Glomerular visceral epithelial cell (primary cell): ENCODE data around the gene AGAP1.

ENCODE experiments used
- DNase-seq: peaks from one replicate; pipeline ENCODE4 v3.0.0-alpha.2; 2016; ENCODE audit errors: extremely low spot score

AGAP1 gene

DNA sequence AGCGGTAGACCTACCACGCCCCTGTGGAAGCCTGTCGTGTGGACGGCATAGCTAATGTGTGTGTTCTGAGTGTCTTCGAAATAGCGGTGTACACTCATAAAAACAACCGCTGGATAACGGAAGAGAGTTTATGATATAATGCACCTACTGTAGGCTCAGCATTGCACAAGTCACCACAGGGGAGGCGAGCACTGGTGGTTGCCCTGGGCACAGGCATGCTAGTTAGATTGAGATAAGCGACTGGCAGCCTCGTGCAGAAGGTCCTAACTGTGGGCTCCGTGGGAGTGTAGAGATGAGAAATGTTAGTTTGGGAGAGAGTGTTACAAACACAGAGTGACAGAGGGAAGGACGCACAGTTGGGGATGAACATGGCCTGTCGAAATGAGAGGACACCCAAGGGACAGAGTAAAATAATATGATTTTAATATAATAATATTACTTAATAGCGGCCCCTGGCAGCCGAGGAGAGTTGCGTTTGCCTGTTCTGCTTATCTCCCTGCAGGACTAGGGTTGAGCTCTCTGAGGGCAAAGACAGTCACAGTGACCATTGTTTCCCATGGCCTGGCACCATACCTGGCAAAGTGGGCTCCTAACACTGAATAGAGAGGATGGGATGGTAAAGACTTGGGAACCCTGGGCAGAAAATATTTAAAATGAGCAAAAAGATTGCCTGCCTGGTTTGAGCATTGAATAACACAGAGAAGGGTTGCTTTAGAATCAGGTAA is 470.2 kb downstream of the AGAP1 start:
- DNase-seq, result no peak

DNA sequence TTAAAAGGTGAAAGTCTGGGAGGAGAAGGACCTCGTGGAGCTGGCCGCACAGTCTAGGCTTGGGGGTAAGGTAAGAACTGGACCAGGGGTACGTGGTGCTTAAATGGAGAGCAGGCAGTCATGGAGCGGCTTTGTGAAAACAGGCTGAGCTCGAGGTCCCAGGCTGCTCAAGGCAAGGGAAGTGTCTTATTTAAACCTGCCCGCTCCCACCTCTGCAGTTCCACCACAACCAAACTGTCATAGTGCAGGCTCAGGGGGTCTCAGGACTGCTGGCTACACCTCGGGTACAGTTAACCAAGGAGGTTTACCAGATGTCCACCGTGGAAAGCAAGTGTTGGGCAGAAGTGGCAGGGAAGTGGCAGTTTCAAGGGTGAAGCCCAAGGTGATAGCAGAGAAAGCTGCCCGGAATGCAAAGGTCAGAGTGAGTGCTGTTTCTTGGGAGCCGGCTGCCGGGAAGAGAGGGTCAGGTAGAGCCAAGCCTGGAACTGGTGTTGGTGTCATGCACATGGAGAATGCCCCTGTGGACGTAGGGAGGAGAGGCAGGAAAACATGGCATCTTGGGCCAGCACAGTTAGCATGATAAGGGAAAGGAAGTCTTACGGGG is 471.0 kb downstream of the AGAP1 start:
- no peak for DNase-seq

DNA sequence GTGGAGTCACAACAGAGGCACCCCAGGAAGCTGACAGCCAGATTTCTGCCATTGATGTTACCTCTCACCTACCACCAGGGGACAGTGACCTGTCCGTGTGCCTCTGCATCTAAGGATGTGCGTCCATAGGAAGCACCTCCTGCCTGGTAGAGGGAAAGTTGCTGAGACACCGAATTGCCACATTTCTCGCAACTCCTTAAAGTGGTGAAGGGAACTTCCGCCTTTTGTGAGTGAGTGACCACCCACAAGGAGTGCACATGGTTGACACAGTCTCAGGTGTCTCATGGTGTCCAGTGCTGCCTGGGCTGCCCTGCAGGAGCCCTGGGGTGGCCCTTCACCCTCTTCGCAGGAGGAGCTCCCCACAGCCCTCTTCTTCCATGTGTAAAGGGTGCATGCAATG is 472.6 kb downstream of the AGAP1 start:
- DNase-seq, result no peak

DNA sequence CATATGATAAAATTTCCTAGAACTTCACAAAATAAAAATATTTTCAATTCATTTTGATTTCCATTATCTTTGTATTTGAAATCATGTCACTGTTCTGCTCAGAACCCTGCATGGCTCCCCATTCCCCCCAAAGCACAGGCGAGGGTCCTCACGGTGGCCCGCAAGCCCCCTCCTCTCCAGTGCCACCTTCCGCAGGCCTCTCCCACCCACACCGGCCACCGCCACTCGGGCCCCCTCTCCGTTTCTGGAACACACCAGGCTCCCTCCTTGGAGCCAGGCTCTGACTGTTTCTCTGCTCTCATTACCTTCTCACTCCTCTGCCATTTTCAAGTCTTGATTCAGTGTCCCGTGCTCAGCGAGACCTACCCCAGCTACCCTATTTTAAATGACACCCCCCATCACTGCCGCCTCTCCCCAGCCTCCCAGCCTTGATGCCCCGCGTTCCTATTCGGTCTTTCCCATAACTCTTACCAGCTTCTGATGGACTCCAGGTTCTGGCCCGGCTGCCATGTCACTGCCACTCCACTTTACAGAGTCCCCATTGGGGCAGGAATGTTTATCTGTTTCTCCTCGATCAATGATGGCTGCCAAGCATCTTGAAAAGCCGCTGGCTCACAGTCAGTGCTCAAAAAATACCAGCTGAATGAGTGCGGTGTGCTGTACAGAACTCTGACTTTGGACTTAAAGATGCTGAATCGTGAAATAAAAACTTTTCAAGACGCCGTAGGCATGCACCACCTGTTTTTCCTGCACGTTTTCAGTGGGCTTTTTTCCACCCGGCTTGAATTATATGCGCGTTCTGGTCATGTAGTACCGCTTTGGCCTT is 473.3 kb downstream of the AGAP1 start:
- no peak for DNase-seq

DNA sequence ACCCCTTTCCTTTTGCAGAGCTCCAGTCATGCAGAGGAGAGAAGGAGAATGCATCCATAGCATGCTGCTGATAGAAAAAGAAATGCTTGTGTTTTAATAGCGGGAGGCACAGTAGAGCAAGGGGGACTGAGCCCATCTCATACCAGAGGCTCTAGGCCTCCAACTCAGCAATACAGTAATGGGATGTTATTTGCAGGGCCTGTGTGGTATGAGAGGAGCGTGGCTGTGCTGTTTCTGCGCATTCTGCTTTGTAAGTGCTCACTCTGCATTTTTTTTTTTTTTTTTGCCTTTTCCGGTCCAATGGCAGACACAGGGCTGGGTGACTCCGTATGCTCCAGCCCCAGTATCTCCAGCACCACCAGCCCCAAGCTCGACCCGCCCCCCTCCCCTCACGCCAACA is 474.3 kb downstream of the AGAP1 start:
- no peak for DNase-seq

DNA sequence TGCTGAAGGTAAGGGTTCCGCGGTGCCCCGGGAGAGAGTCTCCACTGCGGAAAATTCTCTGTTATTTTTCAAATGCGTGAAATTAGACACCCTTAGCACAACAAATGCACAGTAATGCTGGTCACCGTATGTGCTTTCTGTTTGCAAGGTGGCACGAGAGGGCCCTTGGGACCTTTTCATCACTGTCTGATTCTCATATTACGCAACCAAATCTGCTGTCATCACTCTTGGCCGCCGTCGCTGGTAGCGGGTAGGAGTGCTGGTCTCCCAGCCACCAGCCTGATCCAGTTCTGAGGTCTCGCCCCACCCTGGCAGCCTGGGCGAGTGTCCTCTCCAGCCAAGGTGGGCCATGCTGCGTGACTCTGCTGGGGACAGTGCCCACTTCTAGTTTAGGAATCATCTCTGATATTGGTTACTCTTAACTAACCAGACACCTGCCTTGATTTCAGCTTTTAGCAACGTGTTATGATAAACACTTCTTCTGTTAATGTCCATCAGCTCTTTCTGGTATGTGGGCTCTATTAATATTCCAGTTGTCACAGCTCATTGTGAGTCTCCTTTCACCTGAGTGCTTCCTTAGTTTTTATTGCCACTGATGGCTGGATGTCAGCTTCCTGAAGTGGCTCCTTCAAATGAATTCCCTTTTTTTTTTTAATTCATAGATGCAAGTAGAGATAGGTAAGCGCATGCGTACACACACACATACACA is 474.9 kb downstream of the AGAP1 start:
- DNase-seq, result no peak

DNA sequence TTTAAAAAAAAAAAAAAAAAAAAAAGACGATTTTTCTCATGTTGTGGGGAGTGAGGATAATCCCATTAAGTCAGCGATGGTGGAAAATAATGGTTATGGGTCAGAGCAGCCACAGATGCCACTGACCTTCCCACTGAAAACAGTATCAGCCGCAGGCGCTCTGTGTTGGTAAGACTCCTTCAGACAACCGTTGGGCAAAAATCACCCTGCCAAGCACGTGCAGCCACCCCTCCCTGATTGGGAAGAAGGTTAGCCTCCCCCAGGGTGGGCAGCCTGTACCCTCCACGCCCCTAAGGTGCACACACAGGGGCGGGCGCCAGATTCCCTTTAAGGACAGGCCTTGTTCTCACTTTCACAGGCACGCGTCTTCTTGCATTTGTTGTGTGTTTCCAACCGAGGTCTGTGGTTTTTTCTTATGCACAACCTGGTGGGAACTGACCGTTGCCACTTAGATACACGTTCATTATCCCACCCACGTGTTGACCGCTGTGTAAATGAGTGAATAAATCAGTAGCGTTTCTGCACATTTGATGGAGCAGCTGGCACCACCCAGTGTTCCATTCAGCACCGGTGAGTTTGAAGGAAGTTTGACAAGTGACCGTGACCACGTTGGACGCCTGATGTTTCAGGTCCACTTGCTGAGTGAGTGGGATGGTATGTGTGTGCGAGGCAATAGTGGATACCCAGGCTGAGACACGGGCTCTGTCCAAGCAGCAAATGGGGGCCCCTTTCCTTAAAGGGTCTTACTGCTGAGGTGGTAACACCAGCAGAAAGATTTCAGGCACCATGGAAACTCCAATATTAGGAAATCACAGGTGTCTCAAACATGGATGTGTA is 476.6 kb downstream of the AGAP1 start:
- DNase-seq, result no peak

DNA sequence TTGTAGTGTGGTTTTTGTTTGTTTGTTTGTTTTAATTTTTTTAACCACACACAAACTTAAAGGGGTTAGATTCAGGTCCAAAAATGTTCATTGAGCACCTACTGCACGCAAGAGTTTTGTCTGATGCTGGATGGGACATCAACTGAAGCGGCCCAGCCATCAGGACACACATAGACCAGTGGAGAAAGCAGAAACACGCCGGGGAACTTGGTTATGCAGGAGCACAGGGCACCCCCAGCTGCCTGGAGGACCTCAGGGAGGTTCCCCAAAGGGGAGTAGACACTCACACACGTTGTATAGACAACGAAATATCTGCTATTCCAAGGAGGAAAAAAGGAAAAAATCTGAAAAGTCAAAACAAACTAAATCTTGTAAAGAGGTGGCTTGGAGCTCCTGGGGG is 482.7 kb downstream of the AGAP1 start:
- DNase-seq, result no peak

DNA sequence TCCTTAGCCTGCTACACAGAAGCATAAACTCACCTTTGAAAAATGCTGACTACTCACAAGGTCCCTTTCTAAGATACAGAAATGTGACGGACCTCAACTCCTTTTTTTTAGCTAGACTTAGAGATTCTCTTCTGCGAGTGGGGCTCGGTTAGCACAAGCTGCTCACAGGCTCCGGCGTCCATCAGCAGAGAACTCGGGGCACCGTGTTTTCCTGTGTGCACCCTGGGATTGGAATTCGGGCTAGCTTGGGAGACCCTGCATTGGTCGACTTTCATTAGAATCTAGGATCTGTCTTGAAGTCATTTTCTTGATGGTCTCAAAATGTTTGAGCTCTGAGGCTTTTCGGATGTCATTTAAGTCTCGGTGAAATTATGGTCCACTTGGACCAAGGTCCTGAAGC is 483.1 kb downstream of the AGAP1 start:
- DNase-seq, result no peak

DNA sequence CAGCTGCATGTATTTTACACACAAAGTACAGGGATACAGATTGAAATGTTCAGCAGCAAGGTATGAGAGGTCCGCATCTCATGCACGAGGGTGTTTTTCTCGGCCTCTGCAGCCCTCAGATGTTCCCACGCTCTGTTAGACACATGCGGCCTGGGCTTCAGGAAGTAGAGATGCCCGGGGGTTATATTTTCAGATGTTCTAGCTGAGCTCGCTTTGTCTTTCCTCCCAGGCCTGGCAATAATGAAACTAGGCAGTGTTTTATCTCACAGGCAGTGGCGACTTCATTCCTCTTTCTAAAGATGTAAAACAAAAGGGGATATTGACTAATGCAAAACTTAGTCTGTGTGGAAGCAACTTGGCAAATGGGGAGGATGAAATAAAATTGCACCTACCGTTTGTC is 483.6 kb downstream of the AGAP1 start:
- DNase-seq, result no peak

DNA sequence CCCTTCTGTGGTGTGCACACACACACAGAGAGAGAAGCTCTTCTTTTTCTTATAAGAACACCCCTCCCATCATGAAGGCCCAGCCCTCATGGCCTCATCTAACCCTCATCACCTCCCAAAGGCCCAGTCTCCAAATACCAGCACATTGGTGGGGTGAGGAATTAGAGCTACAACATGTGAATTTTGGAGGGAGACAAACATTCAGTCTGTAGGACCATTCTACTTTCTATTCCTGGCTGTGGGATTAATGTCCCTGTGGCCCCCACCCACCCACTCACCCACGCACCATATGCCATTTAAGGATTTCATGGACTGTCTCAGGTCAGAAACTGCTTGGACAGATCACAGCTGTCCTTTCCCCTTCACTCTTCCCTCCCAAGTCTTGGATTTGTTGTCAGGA is 484.2 kb downstream of the AGAP1 start:
- DNase-seq, result no peak

DNA sequence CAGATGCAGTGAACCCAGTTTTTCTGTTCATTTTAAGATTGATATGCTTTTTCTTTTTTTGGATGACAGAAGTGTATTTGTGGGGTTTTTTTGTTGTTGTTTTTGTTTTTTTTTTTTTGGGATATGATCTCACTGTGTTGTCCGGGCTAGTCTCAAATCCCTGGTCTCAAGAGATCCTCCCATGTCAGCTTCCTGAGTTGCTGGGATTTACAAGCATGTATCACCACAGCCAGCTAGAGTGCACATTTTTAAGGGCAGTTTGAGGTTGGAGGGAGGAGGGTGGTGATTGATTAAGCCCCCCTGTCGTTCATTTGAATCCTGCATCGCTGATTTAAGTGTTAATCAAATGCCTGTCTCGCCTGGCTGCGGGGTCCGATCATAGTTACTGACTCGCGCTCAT is 485.2 kb downstream of the AGAP1 start:
- DNase-seq, result no peak

DNA sequence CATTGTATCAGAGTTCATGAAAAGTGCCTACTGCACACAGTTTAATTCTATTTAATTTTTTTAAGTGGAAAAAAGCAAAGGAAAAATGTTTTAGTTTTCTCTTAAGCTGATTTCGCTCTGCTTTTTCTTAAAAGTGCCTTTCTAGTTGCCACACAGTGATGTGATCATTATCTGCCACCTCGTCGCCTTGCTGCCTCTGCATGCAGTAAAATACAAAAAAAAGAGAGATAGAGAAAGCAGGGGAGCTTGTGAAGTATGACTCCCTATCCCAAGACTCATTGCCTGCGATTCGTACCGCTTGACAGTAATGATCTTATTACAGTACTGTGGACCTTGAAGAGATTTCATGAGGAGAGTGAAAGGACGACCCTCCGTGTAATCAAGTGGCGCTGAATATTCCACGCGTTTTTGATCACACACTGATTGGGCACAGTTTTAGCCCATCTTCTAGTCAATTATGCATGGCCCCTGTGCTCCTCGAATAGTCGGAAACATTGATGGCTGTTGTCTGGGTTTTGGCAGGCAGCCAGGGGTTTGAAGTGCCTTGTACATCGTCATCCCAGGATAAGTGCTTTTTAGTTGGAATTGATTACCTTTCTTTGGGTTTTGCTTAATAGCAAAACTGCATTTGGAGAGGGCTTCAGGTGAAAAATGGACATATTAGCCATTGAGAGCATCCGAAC is 486.1 kb downstream of the AGAP1 start:
- no peak for DNase-seq

DNA sequence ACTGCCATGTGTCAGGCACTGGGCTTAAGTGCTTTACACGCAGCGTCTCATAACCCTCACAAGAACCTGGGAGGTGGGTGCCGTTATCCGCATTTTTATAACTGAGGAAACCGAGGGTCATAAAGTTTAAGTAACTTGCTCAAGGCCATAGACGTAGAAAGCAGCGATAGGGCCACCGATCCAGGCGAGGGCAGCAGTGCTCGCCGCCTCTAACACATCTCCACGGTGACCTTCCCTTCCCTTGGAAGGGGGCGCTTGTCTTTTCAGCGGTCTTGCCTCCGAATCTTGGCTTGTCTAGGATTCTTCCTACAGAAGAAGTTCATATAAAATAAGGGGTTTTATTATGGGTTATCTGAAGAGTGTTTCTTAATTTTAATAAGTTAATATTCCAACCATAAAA is 487.8 kb downstream of the AGAP1 start:
- peak; percentile 8 for DNase-seq

DNA sequence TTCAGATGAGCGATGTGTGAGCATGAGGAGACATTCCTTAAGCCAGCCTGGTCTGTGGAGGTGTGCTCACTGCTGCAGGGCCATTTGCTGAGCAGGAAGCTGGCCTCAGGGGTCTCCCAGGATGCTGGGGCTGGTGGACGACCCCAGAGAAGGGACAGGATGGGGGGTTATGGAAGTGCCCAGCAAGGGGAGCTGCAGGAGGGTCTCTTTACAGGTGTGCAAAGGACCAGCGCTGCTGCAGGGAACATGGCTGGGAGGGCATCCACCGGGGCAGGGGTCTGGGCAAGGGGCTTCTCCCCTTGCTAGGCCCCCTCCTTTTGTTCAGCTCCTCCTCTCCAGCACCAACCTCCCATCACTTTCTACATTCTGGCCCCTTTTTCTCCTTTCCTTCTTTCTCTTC is 489.2 kb downstream of the AGAP1 start:
- no peak for DNase-seq

DNA sequence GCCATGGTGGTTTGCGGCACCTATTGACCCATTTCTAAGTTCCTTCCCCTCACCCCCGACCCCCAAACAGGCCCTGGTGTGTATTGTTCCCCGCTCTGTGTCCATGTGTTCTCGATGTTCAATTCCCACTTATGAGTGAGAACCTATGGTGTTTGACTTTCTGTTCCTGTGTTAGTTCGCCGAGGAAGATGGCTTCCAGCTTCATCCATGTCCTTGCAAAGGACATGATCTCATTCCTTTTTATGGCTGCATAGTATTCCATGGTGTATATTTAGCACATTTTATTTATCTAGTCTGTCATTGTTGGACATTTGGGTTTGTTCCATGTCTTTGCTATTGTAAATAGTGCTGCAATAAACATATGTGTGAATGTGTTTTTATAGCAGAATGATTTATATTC is 490.7 kb downstream of the AGAP1 start:
- DNase-seq, result no peak

DNA sequence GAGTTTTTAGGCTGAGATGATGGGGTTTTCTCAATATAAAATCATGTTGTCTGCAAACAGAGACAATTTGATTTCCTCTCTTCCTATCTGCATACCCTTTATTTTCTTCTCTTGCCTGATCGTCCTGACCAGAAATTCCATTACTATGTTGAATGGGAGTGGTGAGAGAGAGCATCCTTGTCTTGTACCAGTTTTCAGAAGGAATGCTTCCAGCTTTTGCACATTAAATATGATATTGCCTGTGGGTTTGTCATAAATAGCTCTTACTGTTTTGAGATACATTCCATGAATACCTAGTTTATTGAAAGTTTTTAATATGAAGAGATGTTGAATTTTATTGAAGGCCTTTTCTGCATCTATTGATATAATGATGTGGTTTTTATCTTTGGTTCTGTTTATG is 492.5 kb downstream of the AGAP1 start:
- no peak for DNase-seq

DNA sequence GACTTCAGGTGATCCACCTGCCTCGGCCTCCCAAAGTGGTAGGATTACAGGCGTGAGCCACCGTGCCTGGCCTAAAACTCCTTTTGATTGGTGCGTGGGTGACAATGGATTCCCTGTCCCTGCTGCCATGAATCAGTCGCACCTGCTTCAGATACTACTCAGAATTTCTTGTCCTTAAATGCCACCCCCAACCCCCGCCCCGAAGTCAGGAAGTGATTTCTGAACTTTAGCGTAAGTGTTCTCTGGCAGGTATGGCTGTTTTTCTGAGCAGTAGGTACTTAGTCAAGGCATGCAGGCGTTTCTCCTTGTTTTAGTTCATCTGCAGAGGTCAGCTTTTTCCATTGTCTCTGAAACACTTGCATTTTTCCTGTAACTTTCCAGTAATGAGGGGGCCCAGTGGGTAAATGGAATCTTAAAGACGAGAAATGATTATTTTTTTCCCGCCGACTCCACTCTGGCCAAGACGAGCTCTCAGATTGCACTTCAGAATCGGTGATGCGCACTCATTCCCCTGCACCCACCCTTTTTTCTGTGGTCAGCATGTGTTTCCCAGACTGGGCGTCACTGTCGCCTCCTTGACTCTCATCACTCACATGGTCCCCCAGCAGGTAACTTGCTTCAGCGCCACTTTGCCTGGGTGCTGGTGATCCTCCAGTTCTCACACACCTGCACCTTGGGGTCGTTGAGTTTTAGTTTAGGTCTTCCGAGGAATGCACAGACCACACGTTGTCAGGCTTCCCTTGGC is 494.6 kb downstream of the AGAP1 start:
- DNase-seq, result no peak

DNA sequence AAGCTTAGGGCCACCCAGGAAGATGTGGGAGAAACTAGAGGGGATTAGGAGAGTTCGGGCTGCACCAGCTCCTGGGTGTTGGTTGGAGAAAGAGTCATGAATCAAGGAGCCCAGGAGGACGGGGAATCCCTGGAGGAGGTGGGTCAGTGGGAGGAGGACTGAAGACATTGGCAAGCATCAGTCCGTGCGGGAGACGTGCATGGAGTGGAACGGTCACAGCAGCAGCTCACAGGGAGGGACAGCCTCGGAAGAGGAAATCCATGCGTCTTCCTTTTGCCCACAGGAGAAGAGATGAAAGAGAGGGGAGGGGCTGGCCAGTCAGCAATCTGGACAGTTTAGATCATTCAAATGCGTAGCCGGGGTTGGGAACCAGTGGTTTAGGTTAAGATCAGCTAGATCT is 495.7 kb downstream of the AGAP1 start:
- no peak for DNase-seq

DNA sequence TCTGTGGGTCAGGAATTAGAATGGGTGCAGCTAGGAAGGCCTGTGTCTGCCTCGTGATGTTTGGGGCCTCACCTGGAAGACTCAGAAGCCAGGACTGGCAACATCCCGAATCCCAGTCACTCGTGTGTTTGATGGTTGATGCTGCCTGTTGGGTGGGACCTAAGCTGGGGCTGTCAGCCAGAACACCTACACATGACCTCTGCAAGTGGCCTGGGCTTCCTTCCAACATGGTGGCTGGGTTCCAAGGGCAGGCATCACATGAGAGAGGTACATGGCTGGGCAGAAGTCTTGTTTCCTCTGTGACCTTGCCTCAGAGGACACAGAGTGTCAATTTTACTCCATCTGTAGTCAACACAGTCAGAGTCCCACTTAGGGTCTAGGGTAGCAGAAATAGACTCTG is 496.5 kb downstream of the AGAP1 start:
- no peak for DNase-seq
